ENCODE data around the gene HOXD12.

Gene HOXD12

GRCh38 chr2:176146645-176147044 is 47.0 kb downstream of the HOXD12 start:
- peaks cover 100% of the 10 kb centered on the region for H3K27me3 ChIP-seq (ENCODE audit: insufficient read depth, low read length)
- no peak overlapping the region for H3K4me3 ChIP-seq (ENCODE audit: low read length)
- no peaks in the 10 kb centered on the region; the same call in 1 of the 2 replicates for H3K9me3 ChIP-seq (ENCODE audit: insufficient read depth, low read depth, low read length)
- no peak overlapping the region for H3K27ac ChIP-seq (ENCODE audit: low read length)
- no peak overlapping the region for H3K9ac ChIP-seq (ENCODE audit: low read depth, low read length)
- no peaks in the 10 kb centered on the region for H3K36me3 ChIP-seq (ENCODE audit: insufficient read depth, low read depth, low read length)
- H3K4me1 ChIP-seq (ENCODE audit: insufficient read depth, low read length): no peaks in the 10 kb centered on the region

- Histone ChIP-seq H3K27ac (ENCODE audit: low read length) (no peak overlapping the region), H3K27me3 (ENCODE audit: insufficient read depth, low read length) (peaks cover 100% of the 10 kb centered on the region), H3K36me3 (ENCODE audit: insufficient read depth, low read depth, low read length) (no peaks in the 10 kb centered on the region), H3K4me3 (ENCODE audit: low read length) (no peak overlapping the region), H3K9me3 (ENCODE audit: insufficient read depth, low read depth, low read length) (no peaks in the 10 kb centered on the region; the same call in 1 of the 2 replicates), H3K4me1 (ENCODE audit: insufficient read depth, low read length) (no peaks in the 10 kb centered on the region), H3K9ac (ENCODE audit: low read depth, low read length) (no peak overlapping the region)
Observed at GRCh38 chr2:176147210-176147799, 47.7 kb downstream of the HOXD12 start.

GRCh38 chr2:176147800-176148496 is 48.4 kb downstream of the HOXD12 start:
- H3K9ac ChIP-seq (ENCODE audit: low read depth, low read length): no peak overlapping the region
- no peaks in the 10 kb centered on the region for H3K4me1 ChIP-seq (ENCODE audit: insufficient read depth, low read length)
- no peaks in the 10 kb centered on the region for H3K36me3 ChIP-seq (ENCODE audit: insufficient read depth, low read depth, low read length)
- H3K27ac ChIP-seq (ENCODE audit: low read length): no peak overlapping the region
- H3K27me3 ChIP-seq (ENCODE audit: insufficient read depth, low read length): peaks cover 100% of the 10 kb centered on the region
- H3K9me3 ChIP-seq (ENCODE audit: insufficient read depth, low read depth, low read length): no peaks in the 10 kb centered on the region; the same call in 1 of the 2 replicates
- H3K4me3 ChIP-seq (ENCODE audit: low read length): no peak overlapping the region

GRCh38 chr2:176148751-176149421 is 49.3 kb downstream of the HOXD12 start:
- no peaks in the 10 kb centered on the region for H3K4me1 ChIP-seq (ENCODE audit: insufficient read depth, low read length)
- H3K9ac ChIP-seq (ENCODE audit: low read depth, low read length): no peak overlapping the region
- H3K36me3 ChIP-seq (ENCODE audit: insufficient read depth, low read depth, low read length): no peaks in the 10 kb centered on the region
- no peak overlapping the region for H3K27ac ChIP-seq (ENCODE audit: low read length)
- peaks cover 100% of the 10 kb centered on the region for H3K27me3 ChIP-seq (ENCODE audit: insufficient read depth, low read length)
- no peaks in the 10 kb centered on the region; the same call in 1 of the 2 replicates for H3K9me3 ChIP-seq (ENCODE audit: insufficient read depth, low read depth, low read length)
- H3K4me3 ChIP-seq (ENCODE audit: low read length): no peak overlapping the region

GRCh38 chr2:176149481-176149938 is 49.9 kb downstream of the HOXD12 start:
- Histone ChIP-seq H3K9me3 (ENCODE audit: insufficient read depth, low read depth, low read length) (no peaks in the 10 kb centered on the region; the same call in 1 of the 2 replicates), H3K9ac (ENCODE audit: low read depth, low read length) (no peak overlapping the region), H3K27me3 (ENCODE audit: insufficient read depth, low read length) (peaks cover 100% of the 10 kb centered on the region), H3K27ac (ENCODE audit: low read length) (no peak overlapping the region), H3K4me1 (ENCODE audit: insufficient read depth, low read length) (no peaks in the 10 kb centered on the region), H3K36me3 (ENCODE audit: insufficient read depth, low read depth, low read length) (no peaks in the 10 kb centered on the region), H3K4me3 (ENCODE audit: low read length) (no peak overlapping the region)

- Histone ChIP-seq H3K4me1 (ENCODE audit: insufficient read depth, low read length) (no peaks in the 10 kb centered on the region), H3K36me3 (ENCODE audit: insufficient read depth, low read depth, low read length) (no peaks in the 10 kb centered on the region), H3K27ac (ENCODE audit: low read length) (no peak overlapping the region), H3K9me3 (ENCODE audit: insufficient read depth, low read depth, low read length) (no peaks in the 10 kb centered on the region; the same call in 1 of the 2 replicates), H3K4me3 (ENCODE audit: low read length) (no peak overlapping the region), H3K9ac (ENCODE audit: low read depth, low read length) (no peak overlapping the region), H3K27me3 (ENCODE audit: insufficient read depth, low read length) (peaks cover 100% of the 10 kb centered on the region)
Observed at GRCh38 chr2:176149939-176150583, 50.5 kb downstream of the HOXD12 start.

GRCh38 chr2:176150584-176151441 is 51.2 kb downstream of the HOXD12 start:
- Histone ChIP-seq H3K27me3 (ENCODE audit: insufficient read depth, low read length) (peaks cover 100% of the 10 kb centered on the region), H3K4me1 (ENCODE audit: insufficient read depth, low read length) (no peaks in the 10 kb centered on the region), H3K27ac (ENCODE audit: low read length) (no peak overlapping the region), H3K9me3 (ENCODE audit: insufficient read depth, low read depth, low read length) (no peaks in the 10 kb centered on the region; the same call in 1 of the 2 replicates), H3K36me3 (ENCODE audit: insufficient read depth, low read depth, low read length) (no peaks in the 10 kb centered on the region), H3K9ac (ENCODE audit: low read depth, low read length) (no peak overlapping the region), H3K4me3 (ENCODE audit: low read length) (no peak overlapping the region)

- no peaks in the 10 kb centered on the region; the same call in 1 of the 2 replicates for H3K9me3 ChIP-seq (ENCODE audit: insufficient read depth, low read depth, low read length)
- H3K4me1 ChIP-seq (ENCODE audit: insufficient read depth, low read length): no peaks in the 10 kb centered on the region
- peaks cover 100% of the 10 kb centered on the region for H3K27me3 ChIP-seq (ENCODE audit: insufficient read depth, low read length)
- no peak within 1 kb of the TSS for H3K4me3 ChIP-seq (ENCODE audit: low read length)
- no peak within 1 kb of the TSS for H3K27ac ChIP-seq (ENCODE audit: low read length)
- no peaks in the 10 kb centered on the region for H3K36me3 ChIP-seq (ENCODE audit: insufficient read depth, low read depth, low read length)
- no peak within 1 kb of the TSS for H3K9ac ChIP-seq (ENCODE audit: low read depth, low read length)
Observed at GRCh38 chr2:176151442-176152287, 52.1 kb downstream of the HOXD12 start, which contains the start of gene HOXD4. HOXD4 (plus strand) TSS chr2:176151550; CDS start chr2:176151634, 84 bp downstream.
